Lung (tissue), 12 donors: ENCODE results near the gene PDGFC. TPM values are rescaled to one million over a fixed set of nuclear protein-coding genes. Genes with fewer than 3 reads are reported as not detected.

Experiments
- ATAC-seq: fragments of 200-7000 bp; cut with Tn5 transposase; one replicate; pipeline ENCODE4 v1.9.1; 2020; ENCODE audit warnings: moderate number of reproducible peaks; ENCODE audit not compliant: insufficient read depth, low FRiP score
- DNase-seq, 3 donors: peaks; one replicate each; pipeline ENCODE4 v3.0.0-alpha.2; 2013 to 2017
- H3K27ac ChIP-seq, 2 donors: one replicate each; pipeline ENCODE4 v1.5.1; 2013; ENCODE audit warnings: mild to moderate bottlenecking in 2 of 2, moderate library complexity in 2 of 2, control low read depth in 1 of 2, inconsistent platforms in 1 of 2, low read depth in 1 of 2, low read length in 1 of 2
- H3K27me3 ChIP-seq, 3 donors: one replicate each; pipeline ENCODE4 v1.5.1; 2013; ENCODE audit warnings: low read length in 2 of 3; ENCODE audit not compliant: control insufficient read depth in 3 of 3, insufficient read depth in 3 of 3
- H3K36me3 ChIP-seq, 4 donors: one replicate each; pipeline ENCODE4 v1.5.1; 2013; ENCODE audit warnings: low read length in 4 of 4, mild to moderate bottlenecking in 1 of 4, moderate library complexity in 1 of 4; ENCODE audit not compliant: control insufficient read depth in 4 of 4, insufficient read depth in 4 of 4
- H3K4me1 ChIP-seq, 5 donors: one replicate each; pipeline ENCODE4 v1.5.1; 2013; ENCODE audit warnings: low read length in 5 of 5, mild to moderate bottlenecking in 2 of 5, moderate library complexity in 1 of 5; ENCODE audit not compliant: control insufficient read depth in 5 of 5, insufficient read depth in 5 of 5
- H3K4me3 ChIP-seq: one replicate; pipeline ENCODE4 v1.5.1; 2013; ENCODE audit warnings: mild to moderate bottlenecking, control low read depth, moderate library complexity
- H3K9ac ChIP-seq, 2 donors: one replicate each; pipeline ENCODE4 v1.5.1; 2013; ENCODE audit warnings: low read length in 2 of 2, control low read depth in 1 of 2; ENCODE audit not compliant: insufficient read depth in 1 of 2
- H3K9me3 ChIP-seq, 4 donors: one replicate each; pipeline ENCODE4 v1.5.1; 2013; ENCODE audit warnings: low read length in 3 of 4, mild to moderate bottlenecking in 1 of 4, moderate library complexity in 1 of 4; ENCODE audit not compliant: control insufficient read depth in 4 of 4, insufficient read depth in 3 of 4
- CTCF ChIP-seq: IDR thresholded peaks from 2 replicates; pipeline ENCODE4 v1.5.1; 2012; ENCODE audit warnings: mild to moderate bottlenecking; ENCODE audit errors: control extremely low read depth, extremely low read depth
- WGBS, 2 donors: extraction: QIAGEN DNeasy Blood & Tissue Kit; methylation state at CpG; one replicate each; pipeline ENCODE4 v1.1.7; 2013; 5-methylcytosine and 5-hydroxymethylcytosine counted together
- polyA plus RNA-seq, 2 donors: library from polyadenylated mRNA; stranded (reverse); fragments of 200-250 nt; gene quantifications; one replicate each; pipeline ENCODE4 v1.2.1, GENCODE V29; 2013
- total RNA-seq, 2 donors: library from RNA; depleted of rRNA in 1 of 2; stranded (reverse); fragments of >200 nt in 1 of 2; gene quantifications; one replicate each; pipeline ENCODE4 v1.2.1, GENCODE V29; 2014 to 2021
- donor health status: control.
- donor health status: control.
- donor health status: Bipolar disorder and iron deficiency.
- donor health status: healthy.
- donor health status: DM: yes; HTN: yes; CAD: no.

Gene PDGFC
- total and polyA plus RNA-seq, 4 donors = 4.5 to 56.0 (median 11.7) TPM

GRCh38 chr4:156767911-156768415 lies 203.6 kb downstream of the PDGFC start:
- 74 to 88% methylated on average over 5 of the region's 5 CpGs for WGBS, 2 donors

GRCh38 chr4:156766846-156767245 lies 204.8 kb downstream of the PDGFC start:
- ATAC-seq (no peak), DNase-seq (no peak)
- TF ChIP-seq CTCF = no peak
- no peaks in the 10 kb centered on the region for H3K9me3 ChIP-seq
- H3K27ac ChIP-seq = no peak overlapping the region
- no peaks in the 10 kb centered on the region for H3K36me3 ChIP-seq
- H3K4me3 ChIP-seq = no peak overlapping the region
- no peaks in the 10 kb centered on the region for H3K27me3 ChIP-seq
- no peak overlapping the region for H3K9ac ChIP-seq
- H3K4me1 ChIP-seq = peaks cover 0 to 36% (median 7%) of the 10 kb centered on the region in 5 donors
- WGBS, 2 donors = 96 to 97% methylated on average over 1 of the region's 1 CpG

More at GRCh38 chr4:156767911-156768415, 203.6 kb downstream of the PDGFC start:
- no peak overlapping the region for H3K9ac ChIP-seq
- ATAC-seq (no peak), DNase-seq (no peak)
- no peaks in the 10 kb centered on the region for H3K36me3 ChIP-seq
- H3K9me3 ChIP-seq = no peaks in the 10 kb centered on the region
- no peak for TF ChIP-seq CTCF
- no peak overlapping the region for H3K4me3 ChIP-seq
- peaks cover 0 to 32% (median 7%) of the 10 kb centered on the region in 5 donors for H3K4me1 ChIP-seq
- no peak overlapping the region for H3K27ac ChIP-seq
- H3K27me3 ChIP-seq = no peaks in the 10 kb centered on the region

- Histone ChIP-seq H3K27me3 (no peaks in the 10 kb centered on the region), H3K4me3 (no peak overlapping the region), H3K36me3 (no peaks in the 10 kb centered on the region), H3K4me1 (peaks cover 0 to 21% (median 7%) of the 10 kb centered on the region in 5 donors), H3K9me3 (no peaks in the 10 kb centered on the region), H3K9ac (no peak overlapping the region), H3K27ac (no peak overlapping the region)
- DNase-seq (no peak), ATAC-seq (no peak)
- no peak for TF ChIP-seq CTCF
- 74 to 85% methylated on average over 3 of the region's 3 CpGs for whole genome bisulfite sequencing, 2 donors
These were observed 206.3 kb downstream of the PDGFC start for GRCh38 chr4:156765277-156765676.

- Histone ChIP-seq H3K36me3 (no peaks in the 10 kb centered on the region), H3K9me3 (no peaks in the 10 kb centered on the region), H3K27ac (no peak overlapping the region), H3K27me3 (no peaks in the 10 kb centered on the region), H3K9ac (no peak overlapping the region), H3K4me1 (peaks cover 0 to 17% (median 7%) of the 10 kb centered on the region in 5 donors), H3K4me3 (no peak overlapping the region)
- TF ChIP-seq CTCF = no peak
- DNase-seq (no peak), ATAC-seq (no peak)
- 68 to 89% methylated on average over 2 of the region's 2 CpGs for WGBS, 2 donors
These were observed 206.8 kb downstream of the PDGFC start for GRCh38 chr4:156764846-156765245.
